Endothelial cell (in vitro differentiated cells): ENCODE results near the gene SUMO4. TPM values are rescaled to one million over a fixed set of nuclear protein-coding genes. Genes with fewer than 3 reads are reported as not detected.

Source experiments
- DNase-seq: peaks from one replicate; pipeline ENCODE4 v3.0.0; 2021; ENCODE audit warnings: low spot score
- H3K27ac Mint-ChIP-seq: one replicate; pipeline ENCODE4 v1.8.0; 2021; ENCODE audit warnings: mixed read lengths, inconsistent platforms; ENCODE audit not compliant: unreplicated experiment
- H3K27me3 Mint-ChIP-seq: one replicate; pipeline ENCODE4 v1.8.0; 2021; ENCODE audit warnings: mild to moderate bottlenecking, moderate library complexity, mixed read lengths, inconsistent platforms; ENCODE audit not compliant: unreplicated experiment
- H3K36me3 Mint-ChIP-seq: one replicate; pipeline ENCODE4 v1.8.0; 2021; ENCODE audit warnings: mild to moderate bottlenecking, low read depth, mixed read lengths, inconsistent platforms; ENCODE audit not compliant: unreplicated experiment
- H3K4me1 Mint-ChIP-seq: one replicate; pipeline ENCODE4 v1.8.0; 2021; ENCODE audit warnings: mild to moderate bottlenecking, mixed read lengths, inconsistent platforms; ENCODE audit not compliant: unreplicated experiment
- H3K4me3 Mint-ChIP-seq: one replicate; pipeline ENCODE4 v1.8.0; 2021; ENCODE audit warnings: mild to moderate bottlenecking, mixed read lengths, inconsistent platforms; ENCODE audit not compliant: unreplicated experiment
- H3K9me3 Mint-ChIP-seq: one replicate; pipeline ENCODE4 v1.8.0; 2021; ENCODE audit warnings: mixed read lengths, inconsistent platforms; ENCODE audit not compliant: unreplicated experiment
- CTCF ChIP-seq: fragments of 200-600 bp; sonication (generic); IDR thresholded peaks from one replicate; pipeline ENCODE4 v1.5.0; 2021; ENCODE audit warnings: antibody characterized with exemption; ENCODE audit not compliant: unreplicated experiment
- total RNA-seq: library from RNA; stranded (reverse); fragmentation: NEBNext Ultra II Directional; extraction: Animal tissue kit (Norgen Biotek cat#: 25700); gene quantifications from one replicate; pipeline ENCODE4 v1.2.1, GENCODE V29; 2021; ENCODE audit not compliant: unreplicated experiment

Gene SUMO4
- total RNA-seq, 1 donor from 2014 or later, result 4.8 TPM

DNA sequence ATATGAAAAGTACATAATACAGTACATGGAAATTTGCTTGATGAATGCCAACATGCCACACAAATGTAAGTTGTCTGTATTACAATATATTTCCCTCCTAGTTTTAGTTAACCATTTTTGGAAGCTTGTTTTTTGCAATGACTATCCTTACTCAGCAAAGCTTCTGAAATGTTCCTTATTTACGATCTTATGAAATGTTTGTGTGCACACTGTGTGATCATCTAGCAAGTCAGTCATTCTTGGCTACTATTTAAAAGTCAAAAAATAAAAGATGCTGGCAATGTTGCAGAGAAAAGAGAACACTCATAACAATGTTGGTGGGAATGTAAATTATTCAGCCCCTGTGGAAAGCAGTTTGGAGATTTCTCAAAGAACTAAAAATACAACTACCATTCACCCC, 33.8 kb downstream of the SUMO4 start:
- no peak for DNase-seq
- Mint-ChIP-seq H3K4me3 (no peak overlapping the region), H3K27me3 (no peaks in the 10 kb centered on the region), H3K4me1 (no peaks in the 10 kb centered on the region), H3K36me3 (no peaks in the 10 kb centered on the region), H3K9me3 (no peaks in the 10 kb centered on the region), H3K27ac (no peak overlapping the region)
- TF ChIP-seq CTCF, result no peak

DNA sequence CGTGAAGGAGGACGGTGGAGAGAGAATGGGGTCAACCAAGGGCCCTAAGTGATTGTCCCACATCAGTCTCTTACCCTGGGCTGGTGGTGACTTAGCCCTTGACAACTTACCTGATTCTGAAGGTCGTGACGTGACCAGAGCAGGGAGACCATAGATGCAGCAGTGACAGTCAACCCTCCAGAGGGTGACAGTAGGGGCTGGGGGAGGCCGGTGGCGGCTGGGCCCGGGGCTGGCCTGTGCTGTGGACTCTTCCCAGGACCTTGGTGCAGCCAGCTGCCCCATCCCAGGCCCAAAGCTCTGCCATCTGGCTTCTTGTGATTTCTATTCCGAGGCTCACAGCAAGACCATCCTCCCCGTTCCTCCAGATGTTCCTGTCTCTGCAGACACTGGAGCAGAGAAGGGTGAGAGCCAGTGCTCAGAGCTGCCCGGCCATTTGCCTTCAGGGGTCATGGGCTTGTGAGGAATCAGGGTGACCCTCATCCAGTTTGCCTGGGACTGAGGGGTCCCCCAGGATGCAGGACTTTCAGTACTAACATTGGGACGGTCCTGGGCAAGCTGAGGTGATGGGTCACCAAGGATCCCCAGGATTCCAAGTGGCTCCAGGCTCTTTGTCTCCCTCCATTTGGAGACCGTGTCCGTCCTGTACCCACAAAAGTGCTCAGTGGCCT, 36.0 kb downstream of the SUMO4 start:
- Mint-ChIP-seq H3K36me3 (no peaks in the 10 kb centered on the region), H3K9me3 (no peaks in the 10 kb centered on the region), H3K4me3 (no peak overlapping the region), H3K4me1 (peaks cover 6% of the 10 kb centered on the region), H3K27ac (no peak overlapping the region), H3K27me3 (peaks cover 2% of the 10 kb centered on the region)
- DNase-seq, result no peak
- TF ChIP-seq CTCF, result no peak

- Mint-ChIP-seq H3K36me3 (no peaks in the 10 kb centered on the region), H3K27ac (no peak overlapping the region), H3K27me3 (peaks cover 2% of the 10 kb centered on the region), H3K4me1 (peaks cover 6% of the 10 kb centered on the region), H3K9me3 (no peaks in the 10 kb centered on the region), H3K4me3 (no peak overlapping the region)
- no peak for TF ChIP-seq CTCF
- no peak for DNase-seq
These were observed 36.6 kb downstream of the SUMO4 start for GRCh38 chr6:149436647-149437046.

DNA sequence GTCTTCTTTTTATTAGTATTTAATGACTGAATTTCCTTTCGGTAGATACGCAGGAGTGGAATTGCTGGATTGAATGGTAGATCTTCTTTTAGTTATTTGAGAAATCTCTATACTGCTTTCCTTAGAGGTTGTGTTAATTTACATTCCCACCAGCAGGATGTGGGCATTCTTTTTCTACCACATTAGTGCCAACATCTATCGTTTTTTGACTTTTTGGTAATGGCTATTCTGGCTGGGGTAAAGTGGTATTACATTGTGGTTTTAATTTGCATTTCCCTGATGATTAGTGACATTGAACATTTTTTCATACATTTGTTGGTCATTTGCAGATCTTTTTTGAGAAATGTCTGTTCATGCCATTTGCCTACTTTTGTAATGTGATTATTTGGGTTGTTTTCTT, 37.1 kb downstream of the SUMO4 start:
- DNase-seq, result no peak
- no peak for TF ChIP-seq CTCF
- Mint-ChIP-seq H3K9me3 (no peaks in the 10 kb centered on the region), H3K4me3 (no peak overlapping the region), H3K4me1 (peaks cover 6% of the 10 kb centered on the region), H3K27me3 (peaks cover 2% of the 10 kb centered on the region), H3K27ac (no peak overlapping the region), H3K36me3 (no peaks in the 10 kb centered on the region)

- H3K27ac Mint-ChIP-seq, result no peak overlapping the region
- no peak overlapping the region for H3K4me3 Mint-ChIP-seq
- H3K9me3 Mint-ChIP-seq, result no peaks in the 10 kb centered on the region
- peaks cover 14% of the 10 kb centered on the region for H3K4me1 Mint-ChIP-seq
- DNase-seq, result no peak
- H3K36me3 Mint-ChIP-seq, result no peaks in the 10 kb centered on the region
- TF ChIP-seq CTCF, result no peak
- H3K27me3 Mint-ChIP-seq, result peaks cover 2% of the 10 kb centered on the region
These were observed 38.8 kb downstream of the SUMO4 start for GRCh38 chr6:149438855-149439254.
